A549 treated with dexamethasone at 1 μM for 4 hours (cell line): Measurements from ENCODE around the gene PSPC1. TPM values are rescaled to one million over a fixed set of nuclear protein-coding genes. Genes with fewer than 3 reads are reported as not detected.

Experiments used
- total RNA-seq: library from RNA; stranded (reverse); fragments of 200-300 nt; extraction: Qiagen RNA extraction; gene quantifications from 5 replicates; pipeline ENCODE4 v1.2.3, GENCODE V29; 2022

PSPC1 gene
- 44.0 to 51.5 TPM (median 46.3 TPM) in 5 replicates for total RNA-seq

GRCh38 chr13:19782727-19783682, at the start of gene PSPC1:
Gene PSPC1, minus strand, starts transcription at chr13:19782945. Its CDS starts 188 bp downstream, at chr13:19782757.

Other genes starting within 250 kb of the PSPC1 start
- not detected in 5 replicates for gene TPTE2, start 221.4 kb downstream of the PSPC1 start, total RNA-seq
- 11.3 to 13.8 TPM (median 13.1 TPM) in 5 replicates for gene MPHOSPH8, start 149.3 kb downstream of the PSPC1 start, total RNA-seq
- gene ZMYM5, start 80.7 kb upstream of the PSPC1 start, total RNA-seq = 5.1 to 6.4 TPM (median 5.9 TPM) in 5 replicates
- gene ZMYM2, start 175.8 kb upstream of the PSPC1 start, total RNA-seq = 15.8 to 24.8 TPM (median 19.4 TPM) in 5 replicates